NCI-H1092 treated with DMSO at 0.1 percent for 48 hours (cell line): ENCODE data around the gene GPR26.

Experiments used
- DNase-seq: peaks from one replicate; lab custom pipeline; 2025; lab: John Stamatoyannopoulos, UW

The GPR26 gene

GRCh38 chr10:123648595-123648994 lies 17.6 kb upstream of the GPR26 start:
- DNase-seq: no peak

GRCh38 chr10:123649676-123650075 lies 16.5 kb upstream of the GPR26 start:
- no peak for DNase-seq

- no peak for DNase-seq
Measured at GRCh38 chr10:123651421-123652047, 14.6 kb upstream of the GPR26 start.

- no peak for DNase-seq
Measured at GRCh38 chr10:123655751-123656150, 10.4 kb upstream of the GPR26 start.

GRCh38 chr10:123663522-123663921 lies 2.6 kb upstream of the GPR26 start:
- DNase-seq: no peak

- DNase-seq: peak; percentile 18
Measured at GRCh38 chr10:123665491-123666286, 466 bp upstream of the GPR26 start.

- no peak for DNase-seq
Measured at GRCh38 chr10:123669886-123670285, 3.7 kb downstream of the GPR26 start.

- DNase-seq: no peak
Measured at GRCh38 chr10:123673198-123673597, 7.0 kb downstream of the GPR26 start.

- DNase-seq: no peak
Measured at GRCh38 chr10:123674741-123675140, 8.6 kb downstream of the GPR26 start.

GRCh38 chr10:123675811-123676210 lies 9.7 kb downstream of the GPR26 start:
- no peak for DNase-seq

- DNase-seq: no peak
Measured at GRCh38 chr10:123677556-123677955, 11.4 kb downstream of the GPR26 start.

GRCh38 chr10:123678376-123678775 lies 12.2 kb downstream of the GPR26 start:
- DNase-seq: no peak

GRCh38 chr10:123681285-123681684 lies 15.1 kb downstream of the GPR26 start:
- DNase-seq: no peak

- DNase-seq: no peak
Measured at GRCh38 chr10:123682477-123682876, 16.3 kb downstream of the GPR26 start.

- DNase-seq: no peak
Measured at GRCh38 chr10:123683459-123683858, 17.3 kb downstream of the GPR26 start.

- no peak for DNase-seq
Measured at GRCh38 chr10:123683865-123684264, 17.7 kb downstream of the GPR26 start.

GRCh38 chr10:123685260-123685659 lies 19.1 kb downstream of the GPR26 start:
- no peak for DNase-seq

GRCh38 chr10:123687758-123688157 lies 21.6 kb downstream of the GPR26 start:
- DNase-seq: no peak

GRCh38 chr10:123689880-123690279 lies 23.7 kb downstream of the GPR26 start:
- DNase-seq: no peak

- no peak for DNase-seq
Measured at GRCh38 chr10:123703195-123703790, 37.1 kb downstream of the GPR26 start.

- DNase-seq: no peak
Measured at GRCh38 chr10:123704076-123704475, 37.9 kb downstream of the GPR26 start.

- DNase-seq: no peak
Measured at GRCh38 chr10:123704812-123705211, 38.7 kb downstream of the GPR26 start.

GRCh38 chr10:123706236-123706635 lies 40.1 kb downstream of the GPR26 start:
- DNase-seq: no peak
